Cortex of kidney (tissue), 1 donor: ENCODE results near the gene GPATCH2.
"Not testable (repeated sequence)": the region's sequence is repeated elsewhere in the genome, so short reads cannot be mapped to it uniquely, and the experiment has no call there.

ENCODE experiments used
- DNase-seq: peaks from one replicate; lab custom pipeline; 2025; lab: John Stamatoyannopoulos, UW

Gene GPATCH2

DNA sequence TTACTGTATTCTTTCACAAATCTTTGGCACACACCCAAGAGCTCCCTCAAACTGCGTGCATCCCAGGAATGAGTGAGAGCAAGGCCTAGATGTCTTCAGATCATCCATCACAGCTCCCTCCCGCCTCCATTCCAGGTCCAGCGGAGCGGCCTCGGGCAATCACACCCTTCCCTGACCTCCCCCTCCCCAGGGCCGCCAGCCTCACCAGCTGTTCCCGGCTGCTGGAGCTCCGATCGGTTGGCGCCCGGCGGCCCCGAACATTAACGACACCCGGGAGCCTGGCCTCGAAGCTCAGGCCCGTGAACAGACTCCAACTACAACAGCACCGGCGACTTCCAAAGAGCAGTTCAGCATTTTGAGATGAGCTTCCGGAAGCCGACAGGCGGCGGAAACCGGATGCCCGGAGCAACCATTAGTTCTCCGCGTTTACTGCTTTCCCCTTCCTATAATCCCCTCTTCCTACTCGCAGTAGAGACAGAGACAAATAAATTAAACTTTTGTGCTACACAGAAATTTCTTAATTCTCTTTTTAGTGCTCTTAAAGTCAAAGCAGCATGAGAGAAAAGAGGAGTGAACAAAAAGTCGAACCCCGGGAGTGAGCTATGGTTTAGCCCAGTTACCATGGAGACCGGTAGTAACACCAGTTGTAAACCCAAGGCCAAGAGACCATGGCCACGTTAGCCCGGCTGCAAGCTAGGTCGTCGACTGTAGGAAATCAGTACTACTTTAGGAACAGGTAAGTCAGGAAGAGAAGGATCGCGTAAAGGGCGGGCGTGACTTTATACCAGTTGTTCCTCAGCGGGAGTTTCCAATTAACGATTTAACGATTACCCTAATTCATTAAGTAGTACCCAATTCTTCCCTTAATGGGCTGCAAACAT, at the start of gene GPATCH2, which contains the start of gene SPATA17:
TSS of gene GPATCH2 (minus strand) at position 380 of the 881 bp plus-strand sequence. CDS start at position 261, 119 bp downstream.
TSS of gene SPATA17 (plus strand) at position 634 of the 881 bp plus-strand sequence. CDS start at position 669, 35 bp downstream.
- no peak for DNase-seq

DNA sequence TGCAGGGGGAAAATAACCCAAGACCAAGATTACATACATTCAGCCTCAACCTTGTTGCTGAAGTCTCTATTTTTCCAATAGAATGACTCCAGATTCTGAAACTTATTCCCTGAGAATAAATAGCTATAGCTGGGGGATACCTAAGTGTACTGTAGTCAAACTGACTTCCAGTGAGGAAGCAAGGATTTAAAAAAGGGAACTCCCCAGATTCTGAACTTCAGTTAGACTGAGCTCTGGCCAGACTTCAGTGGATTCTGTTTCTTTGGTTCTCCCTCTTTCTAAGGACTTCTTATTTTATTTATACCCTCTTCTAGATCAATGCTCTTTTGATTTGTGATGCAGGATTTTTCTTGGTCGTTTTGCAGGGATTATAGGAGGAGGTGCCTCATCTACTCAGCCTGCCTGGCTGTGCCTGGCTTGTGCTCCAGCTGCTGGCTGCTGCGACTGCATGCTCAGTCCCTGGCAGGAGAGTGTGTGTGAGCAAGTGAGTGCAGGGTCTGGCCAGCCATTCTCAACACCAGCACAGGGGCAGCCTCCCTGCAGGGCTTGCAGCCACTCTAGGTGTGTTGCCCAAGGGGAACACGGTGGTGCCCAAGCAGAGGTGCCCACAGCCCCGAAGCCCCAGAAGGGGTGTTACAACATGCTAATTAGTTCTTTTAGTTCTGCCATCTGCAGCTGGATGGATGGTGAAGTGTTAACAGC, 43.3 kb upstream of the GPATCH2 start:
- DNase-seq = no peak

DNA sequence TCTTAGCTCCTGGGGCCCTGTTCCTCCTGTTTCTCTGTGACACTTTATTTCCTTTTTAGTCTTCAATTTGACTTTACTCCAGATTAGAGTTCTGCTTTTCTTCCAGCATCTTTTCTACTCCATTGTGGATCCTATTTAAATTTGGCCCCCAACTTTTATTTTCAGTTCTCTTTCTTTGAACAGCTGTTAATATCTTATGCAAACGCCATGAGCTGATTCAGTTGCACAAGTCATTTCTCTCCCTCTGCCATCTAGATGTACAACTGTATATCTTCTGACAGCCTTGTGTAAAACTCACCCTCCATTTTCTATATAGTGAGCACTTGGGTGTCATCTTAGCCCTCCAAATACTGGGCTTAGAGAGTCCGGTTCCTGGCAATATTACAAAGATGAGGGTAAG, 42.5 kb upstream of the GPATCH2 start:
- no peak for DNase-seq

DNA sequence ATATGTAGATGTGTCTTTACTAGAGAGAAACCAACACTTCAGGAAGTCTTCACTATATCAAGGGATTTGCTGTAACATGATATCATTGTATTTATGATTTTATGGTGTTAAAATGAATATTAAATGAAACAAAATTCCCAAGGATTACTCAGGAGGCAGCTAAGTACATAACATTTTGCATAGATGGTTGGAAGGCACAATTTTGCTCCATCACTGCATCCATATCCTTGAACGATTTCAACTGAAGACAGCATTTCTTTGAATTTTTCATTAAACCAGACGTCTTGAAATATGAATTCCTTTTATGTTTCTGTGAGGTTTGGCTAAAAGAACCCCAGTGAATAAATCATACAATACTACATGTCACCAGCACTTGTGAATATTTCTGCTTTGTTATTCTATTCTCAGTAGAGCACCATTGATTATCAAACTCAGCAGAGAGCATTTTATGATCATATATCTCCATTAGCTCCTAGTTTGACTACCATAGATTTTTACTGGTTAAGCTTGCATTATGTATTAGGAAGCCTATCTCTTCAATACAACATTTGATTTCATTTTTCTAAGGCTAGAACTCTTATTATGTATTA, 37.6 kb upstream of the GPATCH2 start:
- no peak for DNase-seq

DNA sequence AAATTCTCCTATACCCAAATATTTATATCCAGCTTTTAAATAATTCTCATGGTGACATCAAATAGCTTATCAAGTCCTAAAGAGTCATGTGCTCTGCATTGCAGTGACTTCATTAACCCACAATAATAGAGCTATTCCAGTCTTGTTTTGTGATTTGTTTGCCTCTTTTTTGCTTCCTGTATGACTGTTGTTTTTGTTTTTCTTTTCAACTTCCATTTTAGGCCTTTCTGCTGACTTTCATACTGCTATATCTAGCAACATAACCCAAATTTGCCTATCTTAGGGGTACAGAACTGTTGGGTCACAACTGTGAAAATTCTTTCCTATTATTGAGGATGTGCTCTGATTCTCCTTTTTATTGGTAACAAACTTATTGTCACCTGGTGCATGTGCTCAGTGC, 30.5 kb upstream of the GPATCH2 start:
- DNase-seq = no peak

DNA sequence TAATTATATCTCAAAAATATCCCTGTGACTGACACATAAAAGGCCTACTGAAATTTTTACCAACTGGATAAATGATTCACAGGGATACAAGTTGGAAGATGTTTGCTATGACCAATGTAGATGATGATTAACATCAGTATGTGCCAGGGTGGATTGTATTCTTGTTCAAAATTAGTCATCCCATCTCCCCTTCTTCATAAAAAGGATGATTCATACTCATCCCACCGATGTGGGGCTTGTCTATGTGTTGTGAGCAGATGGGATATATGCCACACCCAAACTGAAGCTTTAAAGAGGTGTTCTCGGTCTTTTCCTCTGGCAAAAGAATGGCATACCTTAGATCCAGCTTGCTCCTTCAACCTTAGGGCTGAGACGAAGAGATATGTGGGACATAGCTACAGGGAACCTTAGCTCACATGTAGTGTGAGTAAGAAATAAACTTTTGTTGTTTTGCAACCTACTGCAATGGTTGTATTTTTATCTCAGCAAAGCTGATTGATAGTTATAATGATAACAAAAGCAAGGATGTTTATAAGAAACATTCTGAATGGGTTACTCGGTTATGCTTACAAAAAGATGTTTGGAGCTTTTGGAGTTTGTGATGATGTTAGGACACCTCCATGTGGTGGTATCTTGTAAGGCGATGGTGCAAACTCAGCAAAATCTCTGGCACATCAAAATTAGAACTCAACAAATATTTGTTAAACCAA, 29.6 kb upstream of the GPATCH2 start:
- DNase-seq = no peak

DNA sequence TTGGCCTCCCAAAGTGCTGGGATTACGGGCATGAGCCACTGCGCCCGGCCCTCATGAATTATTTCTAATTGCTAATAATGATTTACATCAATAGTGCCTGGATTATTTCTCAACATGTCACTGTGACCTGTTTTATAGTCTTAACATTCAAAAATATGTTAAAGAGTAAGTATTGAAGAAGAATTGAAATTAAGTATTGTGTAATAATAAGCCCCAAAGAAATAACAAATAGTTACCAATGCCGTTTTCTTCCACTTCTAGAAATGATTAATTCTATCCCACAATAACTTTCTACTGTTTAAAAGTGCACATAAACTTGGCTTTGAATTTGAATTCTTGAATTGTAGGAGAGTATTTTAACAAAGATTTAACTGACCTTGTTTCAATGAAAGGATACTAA, 19.8 kb upstream of the GPATCH2 start:
- no peak for DNase-seq

DNA sequence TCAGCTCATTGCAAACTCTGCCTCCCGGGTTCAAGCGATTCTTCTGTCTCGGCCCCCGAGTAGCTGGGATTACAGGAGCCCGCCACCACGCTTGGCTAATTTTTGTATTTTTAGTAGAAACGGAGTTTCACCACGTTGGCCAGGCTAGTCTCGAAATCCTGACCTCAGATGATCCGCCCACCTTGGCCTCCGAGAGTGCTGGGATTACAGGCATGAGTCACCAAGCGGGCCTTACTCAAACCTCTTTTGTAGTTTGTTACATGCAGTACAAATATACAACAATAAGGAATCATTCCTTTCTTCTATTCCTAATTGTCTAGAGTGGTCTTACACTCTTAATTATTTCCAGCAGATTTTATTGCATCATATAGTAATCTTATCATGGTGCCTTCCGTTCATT, 16.9 kb upstream of the GPATCH2 start:
- DNase-seq = no peak

DNA sequence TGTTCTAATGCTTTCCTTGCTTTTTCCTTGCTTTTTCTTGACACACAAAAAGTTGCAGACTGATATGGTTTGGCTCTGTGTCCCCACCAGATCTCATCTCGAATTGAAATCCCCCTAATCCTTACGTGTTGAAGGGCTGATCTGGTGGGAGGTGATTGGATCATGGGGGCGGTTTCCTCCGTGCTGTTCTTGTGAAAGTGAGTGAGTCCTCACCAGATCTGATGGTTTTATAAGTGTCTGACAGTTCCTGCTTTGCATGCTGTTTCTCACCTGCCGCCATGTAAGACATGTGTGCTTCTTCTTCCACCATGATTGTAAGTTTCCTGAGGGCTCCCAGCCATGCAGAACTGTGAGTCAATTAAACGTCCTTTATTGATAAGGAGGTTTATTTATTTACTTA, 11.6 kb upstream of the GPATCH2 start:
- DNase-seq = no peak

DNA sequence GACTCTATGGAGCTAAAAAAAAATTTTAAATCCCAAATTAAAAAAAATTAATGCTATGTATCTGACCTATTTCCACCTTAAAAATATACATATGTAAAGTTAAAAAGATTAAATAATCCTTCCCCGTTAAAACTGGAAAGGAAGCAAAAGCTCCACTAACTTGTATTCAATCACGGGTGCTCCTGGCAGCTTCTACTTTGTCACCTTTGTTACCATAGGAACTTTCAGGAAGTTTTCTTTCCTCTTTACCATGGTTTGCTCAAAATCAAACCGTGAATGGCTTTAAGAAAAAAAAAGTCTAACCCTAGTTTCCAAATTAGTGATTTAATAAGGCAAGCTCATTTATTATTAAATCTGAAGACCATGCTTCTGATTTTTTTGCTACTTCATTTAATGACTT, 3.5 kb downstream of the GPATCH2 start:
- no peak for DNase-seq

DNA sequence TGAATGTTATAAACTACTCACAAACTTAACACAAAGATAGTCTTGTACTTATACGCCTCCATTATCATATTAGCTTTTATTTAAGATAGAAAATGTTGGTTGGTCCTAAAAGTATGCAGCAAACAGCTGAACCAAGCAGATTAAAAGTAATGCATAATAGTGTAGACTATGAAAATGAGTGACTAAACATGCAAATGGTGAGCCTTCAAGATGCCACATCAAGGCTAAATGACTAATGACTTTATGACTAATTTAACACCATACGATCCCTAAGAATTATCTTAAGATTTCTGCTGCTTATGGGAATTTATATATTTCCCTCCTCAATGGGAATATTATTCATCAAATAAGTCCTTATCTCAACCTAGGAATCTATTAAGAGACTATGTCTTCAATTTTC, 4.6 kb downstream of the GPATCH2 start:
- no peak for DNase-seq

DNA sequence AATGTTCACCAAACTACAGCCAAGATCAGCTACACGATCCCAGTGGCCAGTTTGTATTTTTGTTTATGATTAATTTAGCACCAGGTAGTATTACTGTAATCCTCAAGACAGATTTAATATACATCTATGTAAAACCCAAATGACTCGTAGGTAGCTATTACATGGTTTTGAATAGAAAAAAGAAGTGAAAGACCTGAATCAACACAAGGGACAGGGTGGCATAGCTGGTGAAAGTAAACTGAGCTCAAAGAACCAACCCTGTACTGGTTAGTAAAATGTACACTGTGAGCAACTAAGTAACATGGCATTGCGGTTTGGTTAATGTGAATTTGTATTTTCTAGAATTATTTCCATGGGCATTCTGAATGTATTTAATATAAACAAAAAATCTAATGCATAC, 8.8 kb downstream of the GPATCH2 start:
- no peak for DNase-seq

DNA sequence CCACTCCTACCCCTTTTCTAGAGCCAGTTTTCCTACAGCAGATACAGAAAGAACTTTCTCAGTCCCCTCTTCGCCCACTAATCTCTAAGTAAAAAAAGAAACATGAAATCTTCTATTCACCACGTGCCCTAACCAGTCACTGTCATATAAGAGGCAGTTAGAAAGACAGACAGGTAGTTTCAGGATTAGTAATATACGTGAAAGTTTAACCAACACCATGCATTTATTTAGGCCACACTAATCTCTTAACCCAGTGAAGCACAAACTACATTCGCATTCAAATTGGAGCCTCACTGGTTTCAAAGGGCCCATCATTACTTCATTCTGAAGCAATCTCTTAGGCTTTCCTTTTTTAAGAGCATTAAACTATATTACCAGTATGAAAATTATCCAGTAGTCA, 10.1 kb downstream of the GPATCH2 start:
- DNase-seq = no peak

DNA sequence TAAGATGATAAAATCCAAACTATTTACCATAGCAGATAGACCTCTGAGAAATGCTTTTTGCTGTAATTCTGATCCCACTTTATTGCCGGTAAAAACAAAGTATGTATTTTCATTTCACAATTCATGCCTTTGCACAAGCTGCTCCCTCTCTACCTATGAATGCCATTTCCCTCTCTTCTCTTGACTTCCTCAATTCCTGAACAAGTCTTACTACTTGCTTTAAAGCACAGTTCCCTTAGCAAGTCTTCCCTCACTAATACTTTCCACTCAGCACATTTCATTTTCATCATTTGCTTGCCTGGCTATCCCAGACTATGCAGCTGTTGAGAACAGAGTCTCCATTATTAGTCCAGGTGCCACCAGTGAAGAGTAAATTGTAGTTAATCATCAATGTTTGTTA, 13.8 kb downstream of the GPATCH2 start:
- DNase-seq = no peak

DNA sequence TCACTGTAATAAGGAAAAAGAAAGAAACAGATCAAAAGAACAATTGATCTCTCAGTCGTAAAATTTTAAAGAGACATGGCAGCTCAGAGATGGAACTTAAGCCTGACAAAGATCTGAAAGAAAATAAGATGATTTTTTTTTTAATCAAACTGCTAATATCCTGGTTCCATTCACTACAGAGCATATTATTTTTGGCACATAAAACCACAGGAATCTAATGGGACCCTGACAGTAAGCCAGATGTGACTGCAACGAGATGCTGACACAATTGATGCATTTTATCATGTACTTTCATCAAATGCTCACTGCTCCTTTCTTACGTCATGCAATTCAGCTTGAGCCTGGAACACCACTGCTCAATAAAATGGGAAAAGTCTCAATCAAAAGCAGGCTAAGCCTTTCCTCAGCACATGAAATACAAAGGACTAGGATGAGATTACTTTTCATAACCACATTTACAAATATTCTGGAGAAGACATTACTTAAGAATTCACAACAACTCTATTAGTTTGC, 16.6 kb downstream of the GPATCH2 start:
- no peak for DNase-seq

DNA sequence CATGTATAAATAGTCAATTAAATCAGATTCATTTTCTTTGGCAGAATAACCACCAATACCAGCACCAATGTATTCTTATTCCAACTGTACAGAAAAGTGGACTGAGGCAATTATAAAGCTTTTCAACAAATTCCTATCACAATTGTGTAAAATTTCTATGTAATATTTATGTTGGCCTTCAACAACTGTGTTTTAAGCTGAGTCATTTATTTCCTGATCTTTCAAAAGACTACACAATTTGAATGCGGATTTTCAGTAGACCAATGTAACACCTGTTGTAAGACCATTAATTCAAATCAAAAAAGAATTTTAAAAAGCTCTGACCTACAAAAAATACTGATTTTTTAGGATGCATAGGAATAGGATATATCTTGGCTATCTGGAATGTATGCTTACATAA, 25.5 kb downstream of the GPATCH2 start:
- no peak for DNase-seq

DNA sequence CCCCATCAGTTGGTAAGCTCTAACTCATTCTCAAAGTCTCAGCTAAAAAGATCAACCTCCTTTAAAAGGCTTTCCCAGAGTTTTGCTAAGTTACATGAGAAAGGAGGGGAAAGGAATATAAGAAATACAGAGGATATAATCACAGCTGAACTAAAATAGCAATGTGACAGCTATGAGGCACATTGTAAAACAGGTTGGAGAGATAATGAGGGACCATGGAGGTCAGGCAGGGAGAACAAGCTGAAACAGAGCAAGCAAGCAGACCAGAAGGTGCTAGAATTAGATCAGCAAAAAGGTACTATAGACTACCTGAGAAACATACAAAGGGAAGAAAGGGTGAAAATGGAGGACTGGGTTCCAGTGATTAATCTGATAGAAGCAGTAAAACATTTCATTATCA, 28.5 kb downstream of the GPATCH2 start:
- DNase-seq = no peak

DNA sequence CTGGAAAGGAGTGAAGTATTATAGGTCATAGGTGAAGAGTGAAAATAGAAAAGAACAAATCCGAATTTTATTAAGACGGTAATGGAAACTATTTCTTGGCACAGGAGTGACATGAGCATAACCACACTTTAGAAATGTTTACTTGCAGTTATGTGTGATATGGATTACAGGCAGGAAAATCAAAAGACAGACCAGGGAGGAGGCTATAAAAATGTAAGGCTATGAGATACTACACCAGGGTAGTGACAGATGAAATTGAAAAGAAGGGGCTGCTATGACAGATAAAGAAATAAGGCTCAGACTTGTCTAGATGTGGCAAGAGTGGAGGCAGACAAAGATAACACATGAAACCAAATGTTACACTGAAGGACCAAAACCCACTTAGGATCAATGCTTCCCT, 31.7 kb downstream of the GPATCH2 start:
- DNase-seq = no peak

DNA sequence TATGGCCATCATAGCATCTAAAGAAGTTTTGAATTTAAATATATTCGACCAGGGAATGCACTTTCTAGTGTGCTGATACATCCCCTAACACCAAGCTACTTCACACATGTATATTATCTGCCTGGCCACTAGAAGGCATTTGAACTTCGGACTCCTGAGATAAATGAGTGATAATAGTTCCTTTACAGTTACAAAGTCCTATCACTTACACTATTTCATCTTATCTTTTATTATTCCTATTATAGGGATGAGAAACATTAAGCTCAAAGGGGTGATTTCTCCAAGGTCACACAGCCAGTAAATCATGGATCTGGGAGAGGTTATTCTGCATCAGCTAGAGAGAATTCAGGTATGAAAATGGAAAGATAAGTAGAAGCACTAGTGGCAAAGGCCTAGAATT, 40.3 kb downstream of the GPATCH2 start:
- no peak for DNase-seq

DNA sequence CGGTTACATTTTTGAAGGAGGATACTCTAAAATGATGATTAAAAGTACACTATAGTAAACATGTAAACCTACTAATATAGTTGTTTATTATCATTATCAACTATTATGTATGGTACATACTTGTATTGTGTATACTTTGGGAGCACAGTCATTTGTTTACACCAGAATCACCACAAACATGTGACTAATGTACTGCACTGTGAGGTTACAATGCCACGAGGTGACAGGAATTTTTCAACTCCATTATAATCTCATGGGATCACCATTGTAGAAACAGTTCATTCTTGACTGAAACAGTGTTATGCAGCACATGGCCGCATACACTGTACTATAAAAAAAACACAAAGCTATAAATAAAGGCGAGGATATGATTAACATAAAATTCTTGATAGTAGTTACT, 44.3 kb downstream of the GPATCH2 start:
- no peak for DNase-seq

DNA sequence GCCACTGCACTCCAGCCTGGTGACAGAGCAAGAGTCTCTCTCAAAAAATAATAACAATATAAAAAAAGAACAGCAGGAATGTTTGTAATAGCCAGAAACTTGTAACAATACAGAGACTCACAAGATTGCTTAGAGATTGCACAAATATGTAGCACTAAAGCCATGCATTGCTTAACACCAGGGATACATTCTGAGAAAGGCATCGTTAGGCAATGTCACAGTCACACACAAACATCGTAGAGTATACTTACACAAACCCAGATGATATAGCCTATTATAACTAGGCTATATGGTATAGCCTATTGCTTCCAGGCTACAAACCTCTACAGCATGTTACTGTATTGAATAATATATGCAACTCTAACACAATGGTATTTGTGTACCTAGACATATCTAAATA, 45.3 kb downstream of the GPATCH2 start:
- no peak for DNase-seq

DNA sequence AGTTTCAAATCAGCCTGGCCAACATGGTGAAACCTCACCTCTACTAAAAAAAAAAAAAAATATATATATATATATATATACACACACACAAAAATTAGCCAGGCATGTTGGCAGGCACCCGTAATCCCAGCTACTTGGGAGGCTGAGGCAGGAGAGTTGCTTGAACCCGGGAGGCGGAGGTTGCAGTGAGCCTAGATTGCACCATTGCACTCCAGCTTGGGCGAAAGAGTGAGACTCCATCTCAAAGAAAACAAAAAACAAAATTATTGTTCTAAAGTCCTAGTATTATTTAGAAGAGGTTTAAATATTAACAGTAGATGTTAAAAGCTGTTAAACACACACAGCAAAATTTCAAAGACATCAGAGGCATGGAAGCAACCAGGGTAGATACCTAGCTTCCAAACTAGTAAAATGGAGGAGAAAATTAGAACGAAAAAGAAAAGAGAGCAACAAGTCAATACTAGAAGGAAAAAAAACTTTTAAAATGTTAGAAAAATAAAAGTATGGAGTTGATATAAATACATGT, 46.5 kb downstream of the GPATCH2 start:
- DNase-seq = not testable (repeated sequence)
